Thyroid gland (tissue), 4 donors: Measurements from ENCODE around the gene RPS21. TPM values are rescaled to one million over a fixed set of nuclear protein-coding genes. Genes with fewer than 3 reads are reported as not detected.

Experiments
- DNase-seq, 2 donors: peaks; one replicate each; pipeline ENCODE4 v3.0.0-alpha.2; 2019
- H3K27ac ChIP-seq, 3 donors: fragments of 200-600 bp; sonication (generic); 1 replicate in 2 of 3; 2 replicates in 1 of 3; pipeline ENCODE4 v1.5.1; 2016 to 2019; ENCODE audit warnings: mild to moderate bottlenecking in 1 of 3, moderate library complexity in 1 of 3
- H3K27me3 ChIP-seq: fragments of 200-600 bp; sonication (generic); one replicate; pipeline ENCODE4 v1.5.1; 2019
- H3K36me3 ChIP-seq, 2 donors: fragments of 200-600 bp; sonication (generic); one replicate each; pipeline ENCODE4 v1.5.1; 2016 to 2019
- H3K4me1 ChIP-seq, 2 donors: fragments of 200-600 bp; sonication (generic); one replicate each; pipeline ENCODE4 v1.5.1; 2017 to 2019
- H3K4me3 ChIP-seq, 3 donors: fragments of 200-600 bp; sonication (generic); replicated peaks in 1 of 3; 1 replicate in 2 of 3; 2 replicates in 1 of 3; pipeline ENCODE4 v1.5.1; 2016; ENCODE audit warnings: mild to moderate bottlenecking in 1 of 3
- H3K9me3 ChIP-seq: fragments of 200-600 bp; sonication (generic); one replicate; pipeline ENCODE4 v1.5.1; 2017
- POLR2A ChIP-seq, 2 donors: fragments of 450-650 bp; IDR thresholded peaks; one replicate each; pipeline ENCODE4 v1.6.1; 2017; ENCODE audit warnings: antibody characterized with exemption in 2 of 2, mild to moderate bottlenecking in 2 of 2, moderate library complexity in 1 of 2
- WGBS, 2 donors: methylation state at CpG; one replicate each; pipeline ENCODE4 v1.1.5; 2017; 5-methylcytosine and 5-hydroxymethylcytosine counted together
- intact Hi-C: fragments of 100-400 bp; cut with DNase I; formaldehyde crosslinking; loops from one replicate; pipeline ENCODE4 v1.15.1; 2023
- total RNA-seq, 4 donors: library from RNA; depleted of rRNA; stranded (reverse); fragments of >200 nt; gene quantifications; one replicate each; pipeline ENCODE4 v1.2.3, GENCODE V29; 2016
- TF ChIP-seq, protein P1 (sequence below), 6 experiments: fragments of 200-600 bp in 3 of 6; fragments of 450-650 bp in 3 of 6; sonication (generic) in 3 of 6; IDR thresholded peaks; one replicate each; pipeline ENCODE4 v1.5.1; 2016 to 2019; ENCODE audit warnings: antibody characterized with exemption in 6 of 6, mild to moderate bottlenecking in 2 of 6, inconsistent platforms in 1 of 6, moderate library complexity in 1 of 6

The RPS21 gene
- total RNA-seq, 4 donors from 2014 or later = 1,818 to 3,649 (median 2,349) TPM

DNA sequence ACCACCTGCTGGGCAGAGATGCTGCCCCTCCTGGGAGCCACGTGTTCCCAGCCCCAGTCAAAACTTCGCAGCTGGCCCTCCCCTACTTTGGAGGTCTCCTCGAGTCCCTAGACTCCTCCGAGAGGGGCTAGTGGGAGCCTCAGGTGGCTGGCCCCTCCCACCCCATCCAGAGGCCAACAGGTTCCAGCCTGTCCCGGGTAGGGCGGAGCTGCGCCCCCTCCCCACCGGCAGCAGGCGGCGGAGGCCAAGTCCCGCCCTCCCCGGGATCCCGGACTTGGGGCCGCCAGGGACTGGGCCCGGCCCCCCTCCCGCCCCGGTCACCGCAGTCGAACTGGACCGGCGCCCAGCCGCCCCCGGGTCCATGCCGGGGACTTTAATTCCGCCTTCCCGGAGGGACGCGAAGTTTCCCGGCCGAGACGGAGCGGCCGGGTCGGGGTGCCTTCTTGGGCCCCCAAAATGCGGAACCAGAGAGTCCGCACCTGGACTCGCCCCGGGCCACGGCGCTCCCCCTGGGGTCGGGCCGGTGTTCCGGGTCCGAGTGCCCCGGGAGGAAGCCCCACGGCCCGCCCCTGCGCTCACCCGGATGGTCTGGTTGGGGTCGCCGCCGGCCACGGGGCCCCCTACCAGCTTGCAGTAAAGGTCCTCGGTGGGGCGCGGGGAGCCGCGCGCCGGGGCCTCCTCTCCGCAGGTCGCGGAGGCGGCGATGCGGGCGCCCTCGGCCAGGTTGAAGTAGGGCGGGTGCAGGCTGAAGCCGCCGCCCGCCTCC is 20.4 kb upstream of the RPS21 start:
- DNase-seq = peak; percentile 80 to 85
- H3K4me1 ChIP-seq = peaks cover 85 to 92% of the 10 kb centered on the region in 2 donors
- no peaks in the 10 kb centered on the region for H3K27me3 ChIP-seq
- H3K36me3 ChIP-seq = no peaks in the 10 kb centered on the region
- no peaks in the 10 kb centered on the region for H3K9me3 ChIP-seq
- H3K4me3 ChIP-seq = peak overlapping the region; percentile 71 to 92 (median 76)
- intact Hi-C loops = no loop called here
- WGBS, 2 donors = 15% methylated on average over 4 of the region's 72 CpGs; no CpG with 5 or more reads in 1 of the 2 donors
- TF ChIP-seq POLR2A (IDR thresholded peaks at IDR 0.05) = no peak
- TF ChIP-seq, protein P1, sequence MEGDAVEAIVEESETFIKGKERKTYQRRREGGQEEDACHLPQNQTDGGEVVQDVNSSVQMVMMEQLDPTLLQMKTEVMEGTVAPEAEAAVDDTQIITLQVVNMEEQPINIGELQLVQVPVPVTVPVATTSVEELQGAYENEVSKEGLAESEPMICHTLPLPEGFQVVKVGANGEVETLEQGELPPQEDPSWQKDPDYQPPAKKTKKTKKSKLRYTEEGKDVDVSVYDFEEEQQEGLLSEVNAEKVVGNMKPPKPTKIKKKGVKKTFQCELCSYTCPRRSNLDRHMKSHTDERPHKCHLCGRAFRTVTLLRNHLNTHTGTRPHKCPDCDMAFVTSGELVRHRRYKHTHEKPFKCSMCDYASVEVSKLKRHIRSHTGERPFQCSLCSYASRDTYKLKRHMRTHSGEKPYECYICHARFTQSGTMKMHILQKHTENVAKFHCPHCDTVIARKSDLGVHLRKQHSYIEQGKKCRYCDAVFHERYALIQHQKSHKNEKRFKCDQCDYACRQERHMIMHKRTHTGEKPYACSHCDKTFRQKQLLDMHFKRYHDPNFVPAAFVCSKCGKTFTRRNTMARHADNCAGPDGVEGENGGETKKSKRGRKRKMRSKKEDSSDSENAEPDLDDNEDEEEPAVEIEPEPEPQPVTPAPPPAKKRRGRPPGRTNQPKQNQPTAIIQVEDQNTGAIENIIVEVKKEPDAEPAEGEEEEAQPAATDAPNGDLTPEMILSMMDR (IDR thresholded peaks at IDR 0.05) = no peak
- peak overlapping the region; percentile 87 to 97 (median 95) for H3K27ac ChIP-seq

DNA sequence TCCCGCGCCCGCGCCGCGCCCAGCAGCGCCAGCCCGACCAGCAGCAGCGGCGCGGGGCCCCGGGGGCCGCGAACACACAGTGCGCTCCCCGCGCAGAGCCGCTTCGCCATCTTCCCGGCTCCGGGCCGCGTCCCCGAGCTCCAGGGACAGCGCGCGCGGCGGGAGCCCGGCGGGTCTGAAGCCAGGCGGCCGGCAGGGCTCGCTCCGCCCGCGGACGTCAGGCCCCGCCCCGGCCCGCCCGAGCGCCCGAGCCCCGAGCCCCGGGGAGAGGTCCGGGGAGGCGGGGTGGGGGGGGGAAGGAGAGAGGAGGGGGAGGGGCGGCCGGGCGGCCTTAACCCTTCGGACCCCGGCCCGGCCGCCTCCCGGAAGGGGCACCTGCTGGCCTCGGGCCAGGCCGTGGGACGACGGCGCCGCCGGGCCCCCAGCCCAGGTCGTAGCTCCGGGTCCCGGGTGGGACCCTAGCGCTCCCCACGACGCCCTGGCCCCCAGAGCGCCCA is 19.7 kb upstream of the RPS21 start, which contains the start of gene LAMA5:
Gene LAMA5, minus strand, starts transcription at position 177 of the 497 bp plus-strand sequence. Its CDS starts 67 bp downstream, at position 110.
- no CpG with 5 or more reads among the region's 70 CpGs for WGBS, 2 donors
- H3K27ac ChIP-seq = peak within 1 kb of the TSS; percentile 87 to 97 (median 95)
- H3K4me1 ChIP-seq = peaks cover 79 to 87% of the 10 kb centered on the region in 2 donors
- peak within 1 kb of the TSS; percentile 71 to 92 (median 76) for H3K4me3 ChIP-seq
- no peaks in the 10 kb centered on the region for H3K36me3 ChIP-seq
- H3K27me3 ChIP-seq = no peaks in the 10 kb centered on the region
- peak; percentile 74 to 75 for DNase-seq
- peak; percentile 65 to 82 for TF ChIP-seq POLR2A (IDR thresholded peaks at IDR 0.05)
- TF ChIP-seq, protein P1 (IDR thresholded peaks at IDR 0.05) = peak in 2 of 6 experiments; percentile 3 to 8
- intact Hi-C loops = no loop called here
- H3K9me3 ChIP-seq = no peaks in the 10 kb centered on the region

GRCh38 chr20:62367633-62368391 is 19.1 kb upstream of the RPS21 start:
- DNase-seq = peak; percentile 72 to 75
- Histone ChIP-seq H3K4me3 (peak overlapping the region in 1 of 3 donors; percentile 92), H3K36me3 (no peaks in the 10 kb centered on the region), H3K27ac (peak overlapping the region; percentile 2 to 95 (median 62)), H3K27me3 (no peaks in the 10 kb centered on the region), H3K4me1 (peaks cover 73 to 81% of the 10 kb centered on the region in 2 donors), H3K9me3 (no peaks in the 10 kb centered on the region)
- TF ChIP-seq, protein P1 (IDR thresholded peaks at IDR 0.05) = no peak
- TF ChIP-seq POLR2A (IDR thresholded peaks at IDR 0.05) = no peak
- intact Hi-C loops = no loop called here
- WGBS, 2 donors = 16 to 20% methylated on average over 10 to 15 of the region's 37 CpGs

- Histone ChIP-seq H3K4me1 (peaks cover 66 to 74% of the 10 kb centered on the region in 2 donors), H3K4me3 (no peak overlapping the region), H3K27ac (peak overlapping the region in 1 of 3 donors; percentile 95), H3K9me3 (no peaks in the 10 kb centered on the region), H3K36me3 (no peaks in the 10 kb centered on the region), H3K27me3 (no peaks in the 10 kb centered on the region)
- DNase-seq = peak; percentile 76 to 80
- 0 to 8% methylated on average over 8 to 14 of the region's 15 CpGs for WGBS, 2 donors
- intact Hi-C loops = no loop called here
- no peak for TF ChIP-seq POLR2A (IDR thresholded peaks at IDR 0.05)
- TF ChIP-seq, protein P1 (IDR thresholded peaks at IDR 0.05) = peak in 1 of 6 experiments; percentile 6
These were observed 18.4 kb upstream of the RPS21 start for GRCh38 chr20:62368392-62368975.
